PC-3 (cell line): Measurements from ENCODE around the gene TIAM1. TPM values are rescaled to one million over a fixed set of nuclear protein-coding genes. Genes with fewer than 3 reads are reported as not detected.

Experiments used
- ATAC-seq: fragments of 200-7000 bp; cut with Tn5 transposase; 2 replicates; pipeline ENCODE4 v1.9.1; 2020; ENCODE audit warnings: mild to moderate bottlenecking, moderate library complexity
- BruUV-seq: library from RNA; stranded (reverse); fragments of 400-500 nt; replicated peaks from 2 replicates; lab custom pipeline; 2021; lab: Mats Ljungman, UMichigan
- CTCF ChIA-PET: fragments of 300-600 bp; sonication (Branson Sonifier 250); formaldehyde crosslinking; loops from one replicate; lab custom pipeline; 2022; ENCODE audit warnings: antibody characterized with exemption; lab: Charles Lee
- POLR2A ChIA-PET: fragments of 300-600 bp; sonication (Branson Sonifier 250); formaldehyde crosslinking; loops from one replicate; lab custom pipeline; 2022; ENCODE audit warnings: antibody characterized with exemption; ENCODE audit not compliant: unreplicated experiment; lab: Charles Lee
- DNase-seq: peaks from one replicate; pipeline ENCODE4 v3.0.0-alpha.2; 2015
- H2AFZ ChIP-seq: fragments of 300-600 bp; sonication (generic); 2 replicates; pipeline ENCODE4 v1.6.0; 2016; ENCODE audit warnings: antibody characterized with exemption, low read length
- H3F3A ChIP-seq: fragments of 300-600 bp; sonication (generic); one replicate; pipeline ENCODE4 v1.6.0; 2017; ENCODE audit warnings: antibody characterized with exemption, low read length, control low read depth, mild to moderate bottlenecking; ENCODE audit not compliant: unreplicated experiment
- H3K27ac ChIP-seq: fragments of 300-600 bp; sonication (generic); 2 replicates; pipeline ENCODE4 v1.5.1; 2016; ENCODE audit warnings: mild to moderate bottlenecking, low read length
- H3K27me3 ChIP-seq: fragments of 300-600 bp; sonication (generic); 2 replicates; pipeline ENCODE4 v1.6.1; 2016; ENCODE audit warnings: low read length, mixed read lengths
- H3K36me3 ChIP-seq: fragments of 300-600 bp; sonication (generic); 2 replicates; pipeline ENCODE4 v1.6.1; 2016; ENCODE audit warnings: low read depth, mixed run types, low read length, mixed read lengths
- H3K4me1 ChIP-seq: fragments of 300-600 bp; sonication (generic); 2 replicates; pipeline ENCODE4 v1.5.1; 2016; ENCODE audit warnings: low read length; ENCODE audit not compliant: insufficient read depth
- H3K4me2 ChIP-seq: fragments of 300-600 bp; sonication (generic); 2 replicates; pipeline ENCODE4 v1.6.0; 2016; ENCODE audit warnings: low read length
- H3K4me3 ChIP-seq: fragments of 300-600 bp; sonication (generic); 2 replicates; pipeline ENCODE4 v1.5.1; 2016; ENCODE audit warnings: mild to moderate bottlenecking, low read length, mixed read lengths
- H3K79me2 ChIP-seq: fragments of 300-600 bp; sonication (generic); 2 replicates; pipeline ENCODE4 v1.6.1; 2017; ENCODE audit warnings: low read length, mixed read lengths
- H3K9ac ChIP-seq: fragments of 300-600 bp; sonication (generic); 2 replicates; pipeline ENCODE4 v1.6.0; 2016; ENCODE audit warnings: mild to moderate bottlenecking, low read length
- H3K9me2 ChIP-seq: fragments of 300-600 bp; sonication (generic); replicated peaks from 2 replicates; pipeline ENCODE4 v1.6.1; 2016; ENCODE audit warnings: mixed run types, low read length, mixed read lengths
- H3K9me3 ChIP-seq: fragments of 300-600 bp; sonication (generic); 2 replicates; pipeline ENCODE4 v1.6.1; 2016; ENCODE audit warnings: low read length, mixed read lengths
- H4K20me1 ChIP-seq: fragments of 300-600 bp; sonication (generic); 2 replicates; pipeline ENCODE4 v1.6.1; 2016; ENCODE audit warnings: low read length, mixed read lengths
- CTCF ChIP-seq: fragments of 300-600 bp; sonication (generic); conservative IDR thresholded peaks from 2 replicates; pipeline ENCODE4 v1.5.1; 2017; ENCODE audit warnings: antibody characterized with exemption, low read depth, mild to moderate bottlenecking, low read length
- EZH2 ChIP-seq: fragments of 300-600 bp; sonication (generic); IDR thresholded peaks from one replicate; pipeline ENCODE4 v1.6.1; 2017; ENCODE audit warnings: antibody characterized with exemption, mild to moderate bottlenecking, low read length; ENCODE audit not compliant: unreplicated experiment
- EZH2phosphoT487 ChIP-seq: fragments of 300-600 bp; sonication (generic); IDR thresholded peaks from 2 replicates; pipeline ENCODE4 v1.6.1; 2018; ENCODE audit warnings: mild to moderate bottlenecking, antibody characterized with exemption, low read length, borderline replicate concordance
- intact Hi-C: fragments of 100-400 bp; cut with micrococcal nuclease; formaldehyde crosslinking; loops from 2 replicates; pipeline ENCODE4 v1.9.0; 2023
- total RNA-seq: library from RNA; depleted of rRNA; stranded (reverse); fragments of >200 nt; gene quantifications from 2 replicates; pipeline ENCODE4 v1.2.3, GENCODE V29; 2014

TIAM1 gene
- total RNA-seq, 1 experiment from 2014 or later: 19.1 TPM

GRCh38 chr21:31124010-31124409 is 220.1 kb downstream of the TIAM1 start:
- H2AFZ ChIP-seq: no peak overlapping the region
- TF ChIP-seq EZH2 (no peak), EZH2phosphoT487 (no peak), CTCF (no peak)
- H4K20me1 ChIP-seq: no peaks in the 10 kb centered on the region
- H3K9me2 ChIP-seq: no peaks in the 10 kb centered on the region
- no peaks in the 10 kb centered on the region for H3K36me3 ChIP-seq
- CTCF ChIA-PET: no interaction called here
- H3K4me2 ChIP-seq: no peak overlapping the region
- no peaks in the 10 kb centered on the region for H3K27me3 ChIP-seq
- no peaks in the 10 kb centered on the region for H3F3A ChIP-seq
- no peaks in the 10 kb centered on the region for H3K9me3 ChIP-seq
- POLR2A ChIA-PET: no interaction called here
- no peaks in the 10 kb centered on the region for H3K4me1 ChIP-seq
- no peak overlapping the region for H3K27ac ChIP-seq
- H3K9ac ChIP-seq: no peak overlapping the region
- BruUV-seq: no TSS peak
- intact Hi-C loops: no loop called here
- no peaks in the 10 kb centered on the region for H3K79me2 ChIP-seq
- no peak overlapping the region for H3K4me3 ChIP-seq
- DNase-seq (no peak), ATAC-seq (no peak)

- Histone ChIP-seq H4K20me1 (no peaks in the 10 kb centered on the region), H3K27ac (no peak overlapping the region), H3K36me3 (no peaks in the 10 kb centered on the region), H3K4me2 (no peak overlapping the region), H3K4me3 (no peak overlapping the region), H3K4me1 (peaks cover 34% of the 10 kb centered on the region), H3K79me2 (no peaks in the 10 kb centered on the region), H3K9ac (no peak overlapping the region), H3F3A (peaks cover 6% of the 10 kb centered on the region), H3K27me3 (no peaks in the 10 kb centered on the region), H3K9me3 (no peaks in the 10 kb centered on the region), H2AFZ (no peak overlapping the region), H3K9me2 (no peaks in the 10 kb centered on the region)
- ChIA-PET POLR2A (no interaction called here), CTCF (interaction anchor here (0.7 kb wide), 1 partner anchor 11 kb away, joined by 3 read pairs; no protein-coding TSS in a partner anchor)
- intact Hi-C loops: no loop called here
- DNase-seq: no peak
- BruUV-seq: no TSS peak
- no peak for ATAC-seq
- no peak for TF ChIP-seq CTCF
- no peak for TF ChIP-seq EZH2
- TF ChIP-seq EZH2phosphoT487: no peak
These were observed 224.9 kb downstream of the TIAM1 start for GRCh38 chr21:31119199-31119598.

GRCh38 chr21:31117128-31117916 is 226.7 kb downstream of the TIAM1 start:
- TF ChIP-seq EZH2phosphoT487: no peak
- TF ChIP-seq EZH2: no peak
- TF ChIP-seq CTCF: peak; percentile 28; the same call in 1 of the 2 replicates
- Histone ChIP-seq H3K9me2 (no peaks in the 10 kb centered on the region), H3K9me3 (no peaks in the 10 kb centered on the region), H3F3A (peaks cover 6% of the 10 kb centered on the region), H2AFZ (peak overlapping the region; percentile 27), H3K36me3 (no peaks in the 10 kb centered on the region), H3K9ac (peak overlapping the region; percentile 52), H3K27me3 (no peaks in the 10 kb centered on the region), H3K79me2 (no peaks in the 10 kb centered on the region), H3K4me2 (peak overlapping the region; percentile 72), H3K4me1 (peaks cover 34% of the 10 kb centered on the region), H4K20me1 (no peaks in the 10 kb centered on the region), H3K27ac (peak overlapping the region; percentile 84), H3K4me3 (peak overlapping the region; percentile 15; the same call in 1 of the 2 replicates)
- no TSS peak for BruUV-seq
- POLR2A ChIA-PET: no interaction called here
- intact Hi-C loops: no loop called here
- peak; percentile 83 for ATAC-seq
- CTCF ChIA-PET: interaction anchor here (0.5 kb wide), 1 partner anchor 63 kb away, joined by 3 read pairs; no protein-coding TSS in a partner anchor
- DNase-seq: peak; percentile 94
